Measurements from ENCODE around the gene PRR23E.

DNA sequence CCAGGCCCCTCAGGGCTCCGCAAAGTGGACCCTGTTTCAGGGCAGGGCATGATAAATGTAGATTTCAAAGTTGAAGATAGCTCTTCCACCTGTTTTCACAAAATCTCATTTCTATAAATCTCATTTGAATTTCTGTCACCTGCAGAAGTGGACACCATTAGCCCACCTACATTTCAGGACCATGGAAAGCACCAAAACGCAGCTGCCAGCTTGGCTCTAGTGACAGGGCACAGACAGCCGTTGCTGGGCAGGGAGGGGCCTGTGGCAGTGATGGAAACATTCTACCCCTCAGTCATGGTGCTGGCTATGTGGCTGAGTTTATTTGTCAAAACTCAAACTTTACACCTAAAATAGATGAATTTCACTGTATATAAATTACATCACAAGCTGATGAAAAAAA is 40.4 kb downstream of the PRR23E start:
- TF ChIP-seq, protein P1, sequence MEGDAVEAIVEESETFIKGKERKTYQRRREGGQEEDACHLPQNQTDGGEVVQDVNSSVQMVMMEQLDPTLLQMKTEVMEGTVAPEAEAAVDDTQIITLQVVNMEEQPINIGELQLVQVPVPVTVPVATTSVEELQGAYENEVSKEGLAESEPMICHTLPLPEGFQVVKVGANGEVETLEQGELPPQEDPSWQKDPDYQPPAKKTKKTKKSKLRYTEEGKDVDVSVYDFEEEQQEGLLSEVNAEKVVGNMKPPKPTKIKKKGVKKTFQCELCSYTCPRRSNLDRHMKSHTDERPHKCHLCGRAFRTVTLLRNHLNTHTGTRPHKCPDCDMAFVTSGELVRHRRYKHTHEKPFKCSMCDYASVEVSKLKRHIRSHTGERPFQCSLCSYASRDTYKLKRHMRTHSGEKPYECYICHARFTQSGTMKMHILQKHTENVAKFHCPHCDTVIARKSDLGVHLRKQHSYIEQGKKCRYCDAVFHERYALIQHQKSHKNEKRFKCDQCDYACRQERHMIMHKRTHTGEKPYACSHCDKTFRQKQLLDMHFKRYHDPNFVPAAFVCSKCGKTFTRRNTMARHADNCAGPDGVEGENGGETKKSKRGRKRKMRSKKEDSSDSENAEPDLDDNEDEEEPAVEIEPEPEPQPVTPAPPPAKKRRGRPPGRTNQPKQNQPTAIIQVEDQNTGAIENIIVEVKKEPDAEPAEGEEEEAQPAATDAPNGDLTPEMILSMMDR (conservative IDR thresholded peaks at IDR 0.05) = no peak
- no peak for TF ChIP-seq EZH2 (IDR thresholded peaks at IDR 0.05; ENCODE audit: low read depth)
